Measurements from ENCODE around the gene SPI1.

DNA sequence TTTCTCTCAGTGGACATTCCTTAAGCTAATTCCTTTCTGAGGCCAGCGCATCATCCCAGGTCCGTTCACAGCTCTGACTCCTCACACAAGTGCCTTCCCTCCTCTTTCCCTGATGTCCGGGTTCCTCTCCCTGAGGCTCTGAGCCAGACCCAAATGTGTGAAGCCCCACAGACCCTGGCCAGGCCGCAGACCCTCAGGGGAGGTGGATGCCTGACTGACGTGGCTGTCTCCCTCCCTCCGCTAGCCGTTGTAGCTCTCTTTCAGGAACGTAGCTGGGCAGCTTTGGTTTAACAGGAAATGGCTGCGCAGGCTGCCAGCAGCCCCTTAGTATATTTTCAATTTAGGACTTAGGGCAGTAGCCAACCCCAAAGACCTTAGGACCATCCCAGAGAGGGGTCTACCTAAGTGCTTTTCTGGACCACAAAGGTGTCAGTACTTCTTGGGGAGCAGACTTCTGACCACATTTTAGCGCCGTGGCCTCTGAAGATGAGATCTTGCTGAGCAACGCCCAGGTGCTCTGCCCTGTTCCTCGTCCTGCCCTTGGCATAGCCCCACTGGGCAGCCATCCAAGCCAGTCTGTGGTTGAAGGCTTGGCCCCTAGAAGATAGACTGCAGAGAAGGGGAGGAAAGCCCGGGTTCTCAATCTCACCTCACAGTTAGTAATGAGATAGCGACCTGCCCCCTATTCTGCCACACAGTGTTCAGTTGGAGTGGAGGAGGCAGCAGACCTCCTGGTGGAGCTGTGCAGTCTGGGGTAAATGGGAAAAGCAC, 52.9 kb downstream of the SPI1 start:
- TF ChIP-seq EZH2 (IDR thresholded peaks at IDR 0.05; ENCODE audit: borderline replicate concordance, insufficient read depth, low read depth, low read length, poor library complexity, severe bottlenecking), result no peak
- TF ChIP-seq CTCF (IDR thresholded peaks at IDR 0.05), result no peak

Data from B cell (primary cell).